ENCODE data around the gene GRM4. TPM values are rescaled to one million over a fixed set of nuclear protein-coding genes. Genes with fewer than 3 reads are reported as not detected.

GRM4 gene
- total RNA-seq, 6 donors from 2014 or later = 0.24 TPM; not detected in 5

GRCh38 chr6:34098045-34098936 is 47.6 kb downstream of the GRM4 start:
- ATAC-seq (ENCODE audit: low FRiP score in 2 of 2) = no peak
- H3K4me1 ChIP-seq = no peaks in the 10 kb centered on the region
- WGBS, 2 donors = 52 to 82% methylated on average over 6 to 7 of the region's 8 CpGs
- TF ChIP-seq POLR2A (IDR thresholded peaks at IDR 0.05) = no peak
- TF ChIP-seq CTCF (IDR thresholded peaks at IDR 0.05) = no peak
- TF ChIP-seq POLR2AphosphoS5 (IDR thresholded peaks at IDR 0.05) = no peak
- no peak for TF ChIP-seq EP300 (IDR thresholded peaks at IDR 0.05)
- H3K9me3 ChIP-seq = no peaks in the 10 kb centered on the region
- no peak overlapping the region for H3K4me3 ChIP-seq
- H3K27ac ChIP-seq = no peak overlapping the region
- H3K36me3 ChIP-seq = no peaks in the 10 kb centered on the region
- peak in 1 of 2 donors; percentile 48 for DNase-seq
- H3K27me3 ChIP-seq = peaks cover 0 to 6% (median 1%) of the 10 kb centered on the region in 4 donors

- 59 to 67% methylated on average over 8 of the region's 8 CpGs for WGBS, 2 donors
- TF ChIP-seq EP300 (IDR thresholded peaks at IDR 0.05) = no peak
- no peaks in the 10 kb centered on the region for H3K4me1 ChIP-seq
- no peak overlapping the region for H3K4me3 ChIP-seq
- H3K27ac ChIP-seq = no peak overlapping the region
- H3K36me3 ChIP-seq = no peaks in the 10 kb centered on the region
- DNase-seq (no peak), ATAC-seq (ENCODE audit: low FRiP score in 2 of 2) (no peak)
- H3K9me3 ChIP-seq = no peaks in the 10 kb centered on the region
- H3K27me3 ChIP-seq = peaks cover 0 to 6% (median 1%) of the 10 kb centered on the region in 4 donors
Measured at GRCh38 chr6:34096814-34097213, 49.1 kb downstream of the GRM4 start.

- Histone ChIP-seq H3K27ac (no peak overlapping the region), H3K27me3 (peaks cover 0 to 6% (median 1%) of the 10 kb centered on the region in 4 donors), H3K4me1 (no peaks in the 10 kb centered on the region), H3K4me3 (no peak overlapping the region), H3K36me3 (no peaks in the 10 kb centered on the region), H3K9me3 (no peaks in the 10 kb centered on the region)
- WGBS, 2 donors = 57 to 61% methylated on average over 5 of the region's 5 CpGs
- ATAC-seq (ENCODE audit: low FRiP score in 2 of 2) (no peak), DNase-seq (no peak)
- TF ChIP-seq CTCF (IDR thresholded peaks at IDR 0.05) (no peak), EP300 (IDR thresholded peaks at IDR 0.05) (no peak), POLR2A (IDR thresholded peaks at IDR 0.05) (no peak), POLR2AphosphoS5 (IDR thresholded peaks at IDR 0.05) (no peak)
Measured at GRCh38 chr6:34096193-34096592, 49.7 kb downstream of the GRM4 start.

GRCh38 chr6:34095741-34096140 is 50.1 kb downstream of the GRM4 start:
- no peaks in the 10 kb centered on the region for H3K4me1 ChIP-seq
- ATAC-seq (ENCODE audit: low FRiP score in 2 of 2) (no peak), DNase-seq (no peak)
- peaks cover 0 to 6% (median 1%) of the 10 kb centered on the region in 4 donors for H3K27me3 ChIP-seq
- H3K36me3 ChIP-seq = no peaks in the 10 kb centered on the region
- TF ChIP-seq POLR2A (IDR thresholded peaks at IDR 0.05) = no peak
- TF ChIP-seq POLR2AphosphoS5 (IDR thresholded peaks at IDR 0.05) = no peak
- TF ChIP-seq CTCF (IDR thresholded peaks at IDR 0.05) = no peak
- no peak for TF ChIP-seq EP300 (IDR thresholded peaks at IDR 0.05)
- no peak overlapping the region for H3K27ac ChIP-seq
- WGBS, 2 donors = 50 to 58% methylated on average over 4 to 10 of the region's 10 CpGs
- H3K9me3 ChIP-seq = no peaks in the 10 kb centered on the region
- H3K4me3 ChIP-seq = no peak overlapping the region

GRCh38 chr6:34095136-34095505 is 50.8 kb downstream of the GRM4 start:
- TF ChIP-seq CTCF (IDR thresholded peaks at IDR 0.05) (no peak), EP300 (IDR thresholded peaks at IDR 0.05) (no peak), POLR2AphosphoS5 (IDR thresholded peaks at IDR 0.05) (no peak), POLR2A (IDR thresholded peaks at IDR 0.05) (no peak)
- ATAC-seq (ENCODE audit: low FRiP score in 2 of 2) = no peak
- Histone ChIP-seq H3K27ac (no peak overlapping the region), H3K4me1 (no peaks in the 10 kb centered on the region), H3K4me3 (no peak overlapping the region), H3K36me3 (no peaks in the 10 kb centered on the region), H3K27me3 (peaks cover 0 to 6% (median 1%) of the 10 kb centered on the region in 4 donors), H3K9me3 (no peaks in the 10 kb centered on the region)
- WGBS, 2 donors = 68 to 82% methylated on average over 5 to 7 of the region's 7 CpGs
- no peak for DNase-seq

Measured in upper lobe of left lung (tissue), 6 donors.